ENCODE results near the gene TEAD1.

The TEAD1 gene

GRCh38 chr11:12860827-12861226 lies 186.6 kb downstream of the TEAD1 start:
- Histone ChIP-seq H3K27ac (ENCODE audit: low read length) (peak overlapping the region; percentile 8; the same call in 1 of the 2 replicates), H4K20me1 (ENCODE audit: insufficient read depth, low read length) (no peaks in the 10 kb centered on the region)

GRCh38 chr11:12862696-12863469 lies 188.7 kb downstream of the TEAD1 start:
- no peak for DNase-seq
- no peaks in the 10 kb centered on the region for H3K9me3 ChIP-seq (replicated peaks; ENCODE audit: insufficient read depth, low read length)
- H2AFZ ChIP-seq (ENCODE audit: low read length) = no peak overlapping the region
- H3K27me3 ChIP-seq (replicated peaks; ENCODE audit: insufficient read depth, low read length) = no peaks in the 10 kb centered on the region
- H3K36me3 ChIP-seq (replicated peaks; ENCODE audit: insufficient read depth, low read length) = no peaks in the 10 kb centered on the region
- no peaks in the 10 kb centered on the region for H3F3A ChIP-seq (ENCODE audit: insufficient read depth, low read length)
- TF ChIP-seq CTCF (IDR thresholded peaks at IDR 0.05; ENCODE audit: low read length) (no peak), EZH2 (optimal IDR thresholded peaks at IDR 0.05; ENCODE audit: low read depth, low read length) (no peak), EZH2phosphoT487 (IDR thresholded peaks at IDR 0.05; ENCODE audit: low read length) (no peak)
- no peaks in the 10 kb centered on the region for H3K4me1 ChIP-seq (ENCODE audit: low read length)
- H3K9ac ChIP-seq (ENCODE audit: low read length) = no peak overlapping the region
- peaks cover 21% of the 10 kb centered on the region for H3K79me2 ChIP-seq (ENCODE audit: low read length)
- no peaks in the 10 kb centered on the region for H4K20me1 ChIP-seq (ENCODE audit: insufficient read depth, low read length)
- no peak overlapping the region for H3K27ac ChIP-seq (ENCODE audit: low read length)
- no peaks in the 10 kb centered on the region for H3K9me2 ChIP-seq (replicated peaks; ENCODE audit: insufficient read depth, low read length)
- H3K4me3 ChIP-seq (ENCODE audit: low read length) = no peak overlapping the region
- no peak overlapping the region for H3K4me2 ChIP-seq (ENCODE audit: low read depth, low read length)

More at GRCh38 chr11:12860827-12861226, 186.6 kb downstream of the TEAD1 start:
- no peak for TF ChIP-seq CTCF (IDR thresholded peaks at IDR 0.05; ENCODE audit: low read length)
- no peak overlapping the region for H3K4me2 ChIP-seq (ENCODE audit: low read depth, low read length)
- H2AFZ ChIP-seq (ENCODE audit: low read length) = no peak overlapping the region
- H3F3A ChIP-seq (ENCODE audit: insufficient read depth, low read length) = no peaks in the 10 kb centered on the region
- H3K27me3 ChIP-seq (replicated peaks; ENCODE audit: insufficient read depth, low read length) = no peaks in the 10 kb centered on the region
- no peaks in the 10 kb centered on the region for H3K4me1 ChIP-seq (ENCODE audit: low read length)
- no peak overlapping the region for H3K4me3 ChIP-seq (ENCODE audit: low read length)
- no peaks in the 10 kb centered on the region for H3K9me3 ChIP-seq (replicated peaks; ENCODE audit: insufficient read depth, low read length)
- H3K36me3 ChIP-seq (replicated peaks; ENCODE audit: insufficient read depth, low read length) = no peaks in the 10 kb centered on the region
- H3K9ac ChIP-seq (ENCODE audit: low read length) = no peak overlapping the region
- peak; percentile 12 for DNase-seq
- peaks cover 35% of the 10 kb centered on the region for H3K79me2 ChIP-seq (ENCODE audit: low read length)
- H3K9me2 ChIP-seq (replicated peaks; ENCODE audit: insufficient read depth, low read length) = no peaks in the 10 kb centered on the region

DNA sequence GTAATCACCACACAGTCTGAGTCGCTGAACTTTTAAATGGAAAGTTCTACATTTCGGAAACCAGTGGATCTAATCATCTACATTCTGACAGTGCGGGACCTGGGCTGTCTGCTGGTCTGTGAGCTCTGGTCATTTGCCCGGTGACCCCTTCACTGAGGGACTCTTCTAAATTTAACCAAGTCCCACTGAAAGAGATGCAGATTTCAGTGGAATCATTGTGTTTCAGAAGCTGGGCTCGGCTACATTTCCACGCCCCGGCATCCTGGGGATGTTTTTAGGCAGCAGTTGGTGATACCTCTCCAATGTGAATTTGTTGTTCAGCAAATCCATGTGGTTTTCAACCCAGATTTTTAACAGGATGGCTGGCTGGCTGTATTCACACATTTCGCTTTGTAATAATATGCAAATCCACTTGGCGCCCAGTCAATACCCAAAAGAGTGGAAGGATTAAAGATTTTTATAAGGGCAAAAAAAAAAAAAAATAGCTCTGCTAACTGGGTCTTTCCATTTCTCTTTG lies 189.4 kb downstream of the TEAD1 start:
- H3K36me3 ChIP-seq (replicated peaks; ENCODE audit: insufficient read depth, low read length) = no peaks in the 10 kb centered on the region
- H3K27me3 ChIP-seq (replicated peaks; ENCODE audit: insufficient read depth, low read length) = no peaks in the 10 kb centered on the region
- H3K9me2 ChIP-seq (replicated peaks; ENCODE audit: insufficient read depth, low read length) = no peaks in the 10 kb centered on the region
- no peak overlapping the region for H3K4me3 ChIP-seq (ENCODE audit: low read length)
- H4K20me1 ChIP-seq (ENCODE audit: insufficient read depth, low read length) = no peaks in the 10 kb centered on the region
- TF ChIP-seq CTCF (IDR thresholded peaks at IDR 0.05; ENCODE audit: low read length) (no peak), EZH2phosphoT487 (IDR thresholded peaks at IDR 0.05; ENCODE audit: low read length) (no peak), EZH2 (optimal IDR thresholded peaks at IDR 0.05; ENCODE audit: low read depth, low read length) (no peak)
- H3K27ac ChIP-seq (ENCODE audit: low read length) = no peak overlapping the region
- H3K79me2 ChIP-seq (ENCODE audit: low read length) = peaks cover 18% of the 10 kb centered on the region
- H3F3A ChIP-seq (ENCODE audit: insufficient read depth, low read length) = no peaks in the 10 kb centered on the region
- no peak overlapping the region for H3K4me2 ChIP-seq (ENCODE audit: low read depth, low read length)
- no peak for DNase-seq
- H3K9me3 ChIP-seq (replicated peaks; ENCODE audit: insufficient read depth, low read length) = no peaks in the 10 kb centered on the region
- H3K9ac ChIP-seq (ENCODE audit: low read length) = no peak overlapping the region
- H3K4me1 ChIP-seq (ENCODE audit: low read length) = no peaks in the 10 kb centered on the region
- H2AFZ ChIP-seq (ENCODE audit: low read length) = no peak overlapping the region
